Prostate gland (tissue), 2 donors: ENCODE results near the gene PITPNC1.
"Not testable (repeated sequence)": the region's sequence is repeated elsewhere in the genome, so short reads cannot be mapped to it uniquely, and the experiment has no call there.

Experiments
- POLR2A ChIP-seq: fragments of 450-650 bp; IDR thresholded peaks from one replicate; pipeline ENCODE4 v1.6.1; 2016; ENCODE audit warnings: antibody characterized with exemption, mild to moderate bottlenecking
- POLR2AphosphoS5 ChIP-seq: sonication (generic); formaldehyde crosslinking; IDR thresholded peaks from one replicate; pipeline ENCODE4 v1.6.1; 2017; ENCODE audit warnings: antibody characterized with exemption
- TF ChIP-seq, protein P1 (sequence below), 4 experiments: fragments of 200-600 bp in 2 of 4; fragments of 450-650 bp in 2 of 4; sonication (generic) in 2 of 4; IDR thresholded peaks; 1 replicate in 3 of 4; 2 replicates in 1 of 4; pipeline ENCODE4 v1.5.1; 2016 to 2019; ENCODE audit warnings: antibody characterized with exemption in 4 of 4, mild to moderate bottlenecking in 2 of 4, moderate library complexity in 2 of 4

- TF ChIP-seq POLR2AphosphoS5, POLR2A: not testable (repeated sequence)
- TF ChIP-seq, protein P1, sequence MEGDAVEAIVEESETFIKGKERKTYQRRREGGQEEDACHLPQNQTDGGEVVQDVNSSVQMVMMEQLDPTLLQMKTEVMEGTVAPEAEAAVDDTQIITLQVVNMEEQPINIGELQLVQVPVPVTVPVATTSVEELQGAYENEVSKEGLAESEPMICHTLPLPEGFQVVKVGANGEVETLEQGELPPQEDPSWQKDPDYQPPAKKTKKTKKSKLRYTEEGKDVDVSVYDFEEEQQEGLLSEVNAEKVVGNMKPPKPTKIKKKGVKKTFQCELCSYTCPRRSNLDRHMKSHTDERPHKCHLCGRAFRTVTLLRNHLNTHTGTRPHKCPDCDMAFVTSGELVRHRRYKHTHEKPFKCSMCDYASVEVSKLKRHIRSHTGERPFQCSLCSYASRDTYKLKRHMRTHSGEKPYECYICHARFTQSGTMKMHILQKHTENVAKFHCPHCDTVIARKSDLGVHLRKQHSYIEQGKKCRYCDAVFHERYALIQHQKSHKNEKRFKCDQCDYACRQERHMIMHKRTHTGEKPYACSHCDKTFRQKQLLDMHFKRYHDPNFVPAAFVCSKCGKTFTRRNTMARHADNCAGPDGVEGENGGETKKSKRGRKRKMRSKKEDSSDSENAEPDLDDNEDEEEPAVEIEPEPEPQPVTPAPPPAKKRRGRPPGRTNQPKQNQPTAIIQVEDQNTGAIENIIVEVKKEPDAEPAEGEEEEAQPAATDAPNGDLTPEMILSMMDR (IDR thresholded peaks at IDR 0.05): not testable (repeated sequence)
Measured at GRCh38 chr17:67651218-67651579, 274.1 kb downstream of the PITPNC1 start.
